ENCODE measurements around the gene NODAL. TPM values are rescaled to one million over a fixed set of nuclear protein-coding genes. Genes with fewer than 3 reads are reported as not detected.

The NODAL gene
- total and polyA plus RNA-seq, 8 donors, result 0.80 to 1.3 (median 0.93) TPM; not detected in 2

GRCh38 chr10:70403483-70404035 lies 37.9 kb downstream of the NODAL start:
- Histone ChIP-seq H3K4me1 (peaks cover 17 to 38% of the 10 kb centered on the region in 2 donors), H3K27ac (peak overlapping the region; percentile 98 to 99), H3K9me3 (no peaks in the 10 kb centered on the region), H3K27me3 (no peaks in the 10 kb centered on the region), H3K4me3 (peak overlapping the region; percentile 10 to 93), H3K36me3 (no peaks in the 10 kb centered on the region)
- intact Hi-C loops (cut with DNase I), result no loop called here
- ATAC-seq (no peak), DNase-seq (no peak)
- TF ChIP-seq CTCF (IDR thresholded peaks at IDR 0.05), result no peak

GRCh38 chr10:70399177-70399576 lies 42.3 kb downstream of the NODAL start:
- TF ChIP-seq CTCF (IDR thresholded peaks at IDR 0.05), result no peak
- Histone ChIP-seq H3K27ac (no peak overlapping the region), H3K4me3 (no peak overlapping the region), H3K36me3 (no peaks in the 10 kb centered on the region), H3K9me3 (no peaks in the 10 kb centered on the region), H3K27me3 (no peaks in the 10 kb centered on the region), H3K4me1 (peaks cover 0 to 6% of the 10 kb centered on the region in 2 donors)
- intact Hi-C loops (cut with DNase I), result no loop called here
- DNase-seq (no peak), ATAC-seq (no peak)

- H3K27me3 ChIP-seq, result no peaks in the 10 kb centered on the region
- ATAC-seq, result no peak
- no peaks in the 10 kb centered on the region for H3K36me3 ChIP-seq
- intact Hi-C loops (cut with DNase I), result no loop called here
- DNase-seq, result no peak
- H3K4me1 ChIP-seq, result no peaks in the 10 kb centered on the region
- no peak overlapping the region for H3K4me3 ChIP-seq
- TF ChIP-seq CTCF (IDR thresholded peaks at IDR 0.05), result no peak
- no peaks in the 10 kb centered on the region for H3K9me3 ChIP-seq
- H3K27ac ChIP-seq, result no peak overlapping the region
These were observed 45.3 kb downstream of the NODAL start for GRCh38 chr10:70396140-70396539.

GRCh38 chr10:70391654-70392053 lies 49.8 kb downstream of the NODAL start:
- Histone ChIP-seq H3K4me1 (peaks cover 0 to 7% of the 10 kb centered on the region in 2 donors), H3K36me3 (no peaks in the 10 kb centered on the region), H3K9me3 (no peaks in the 10 kb centered on the region), H3K4me3 (no peak overlapping the region), H3K27ac (no peak overlapping the region), H3K27me3 (no peaks in the 10 kb centered on the region)
- no peak for ATAC-seq
- DNase-seq, result no peak
- intact Hi-C loops (cut with DNase I), result no loop called here
- TF ChIP-seq CTCF (IDR thresholded peaks at IDR 0.05), result no peak

Other genes with a start within 250 kb of the NODAL start
- 100 to 1,000 TPM; 223 to 231 TPM for gene PPA1, start 208.3 kb downstream of the NODAL start, total RNA-seq
- gene PPA1, start 208.3 kb downstream of the NODAL start, polyA plus RNA-seq (ENCODE audit: insufficient read length in 6 of 6), result 100 to 1,000 TPM; 102 to 143 (median 117) TPM
- under 1 TPM; 0.20 to 0.21 TPM for gene NPFFR1, start 157.7 kb downstream of the NODAL start, total RNA-seq
- gene NPFFR1, start 157.7 kb downstream of the NODAL start, polyA plus RNA-seq (ENCODE audit: insufficient read length in 6 of 6), result under 1 TPM; 0.24 to 0.80 (median 0.53) TPM
- gene LRRC20, start 59.1 kb downstream of the NODAL start, total RNA-seq, result 10 to 100 TPM; 22.9 to 26.6 TPM
- 10 to 100 TPM; 11.5 to 16.8 (median 13.7) TPM for gene LRRC20, start 59.1 kb downstream of the NODAL start, polyA plus RNA-seq (ENCODE audit: insufficient read length in 6 of 6)
- gene EIF4EBP2, start 37.5 kb downstream of the NODAL start, total RNA-seq, result 10 to 100 TPM; 74.7 to 80.5 TPM
- 10 to 100 TPM; 63.8 to 81.4 (median 77.5) TPM for gene EIF4EBP2, start 37.5 kb downstream of the NODAL start, polyA plus RNA-seq (ENCODE audit: insufficient read length in 6 of 6)
- 10 to 100 TPM; 10.1 to 10.8 TPM for gene PALD1, start 37.1 kb upstream of the NODAL start, total RNA-seq
- 10 to 100 TPM; 21.0 to 34.5 (median 28.0) TPM for gene PALD1, start 37.1 kb upstream of the NODAL start, polyA plus RNA-seq (ENCODE audit: insufficient read length in 6 of 6)
- gene PRF1, start 161.1 kb upstream of the NODAL start, total RNA-seq, result 10 to 100 TPM; 14.0 to 15.0 TPM
- 1 to 10 TPM; 2.6 to 5.7 (median 3.3) TPM for gene PRF1, start 161.1 kb upstream of the NODAL start, polyA plus RNA-seq (ENCODE audit: insufficient read length in 6 of 6)
- 1 to 10 TPM; 2.4 to 2.9 TPM for gene ADAMTS14, start 230.8 kb upstream of the NODAL start, total RNA-seq
- 10 to 100 TPM in 1 of 6 donors, 1 to 10 TPM in 5; 4.9 to 10.0 (median 7.1) TPM for gene ADAMTS14, start 230.8 kb upstream of the NODAL start, polyA plus RNA-seq (ENCODE audit: insufficient read length in 6 of 6)